HG02623 (cell line): ENCODE data around the gene MC5R.

Experiments
- ATAC-seq: cut with Tn5 transposase; IDR thresholded peaks from one replicate; pipeline ENCODE4 v1.9.1; 2021; ENCODE audit warnings: moderate library complexity; ENCODE audit not compliant: unreplicated experiment

Gene MC5R

DNA sequence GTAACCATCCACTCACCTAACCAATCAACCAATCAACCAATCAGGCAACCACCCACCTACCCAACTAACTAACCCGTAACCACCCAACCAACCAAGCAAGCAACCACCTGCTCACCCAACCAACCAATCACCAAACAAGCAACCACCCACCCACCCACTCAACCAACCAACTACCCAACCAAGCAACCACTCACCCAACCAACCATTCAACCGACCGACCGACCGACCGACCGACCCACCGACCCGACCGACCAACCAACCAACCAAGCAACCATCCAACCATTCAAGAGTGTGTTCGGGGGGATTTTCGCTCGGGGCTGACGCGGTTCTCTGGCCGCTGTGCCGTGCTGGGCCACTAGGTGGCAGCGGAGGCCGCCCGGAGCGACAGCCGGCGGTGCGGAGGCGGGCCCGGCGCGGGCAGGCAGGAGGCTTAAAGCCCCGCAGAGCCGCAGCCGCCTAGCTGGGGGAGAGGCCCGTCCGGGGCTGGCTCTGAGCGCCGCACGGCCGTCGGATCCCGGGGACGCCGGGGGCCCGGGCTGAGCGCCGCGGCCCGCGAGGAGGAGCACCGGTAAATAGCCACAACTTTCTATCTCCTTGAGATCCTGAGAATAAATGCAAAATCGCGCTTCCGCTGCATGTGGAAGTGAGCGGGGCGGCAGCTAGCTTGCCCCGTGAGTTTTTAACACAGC is at the start of gene MC5R:
TSS of gene MC5R (plus strand) at position 443 of the 689 bp plus-strand sequence. CDS start 1,617 bp downstream, outside the sequence.
- ATAC-seq = peak; percentile 93

GRCh38 chr18:13775058-13775457 is 48.9 kb upstream of the MC5R start:
- ATAC-seq = no peak

- no peak for ATAC-seq
Measured at GRCh38 chr18:13791181-13791580, 32.8 kb upstream of the MC5R start.

DNA sequence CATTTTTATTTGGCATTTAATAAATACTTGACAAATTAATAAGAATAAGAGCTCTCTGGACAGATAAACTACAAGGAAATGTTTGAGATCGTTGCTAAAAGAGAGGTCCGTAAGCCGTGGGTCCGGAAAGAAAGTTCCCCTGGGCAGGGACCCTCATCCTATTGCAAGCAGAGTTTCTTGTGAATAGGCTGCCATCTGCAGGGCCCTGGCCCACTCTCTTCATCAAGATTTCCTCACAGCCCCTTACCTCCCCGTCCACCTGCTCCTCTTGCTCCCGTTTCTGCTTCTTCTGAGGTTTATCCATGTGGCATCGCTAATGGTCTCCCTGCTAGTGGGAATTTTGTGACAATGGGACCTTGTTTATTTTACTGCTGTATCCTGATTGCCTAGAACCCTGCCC is 30.1 kb upstream of the MC5R start:
- no peak for ATAC-seq

DNA sequence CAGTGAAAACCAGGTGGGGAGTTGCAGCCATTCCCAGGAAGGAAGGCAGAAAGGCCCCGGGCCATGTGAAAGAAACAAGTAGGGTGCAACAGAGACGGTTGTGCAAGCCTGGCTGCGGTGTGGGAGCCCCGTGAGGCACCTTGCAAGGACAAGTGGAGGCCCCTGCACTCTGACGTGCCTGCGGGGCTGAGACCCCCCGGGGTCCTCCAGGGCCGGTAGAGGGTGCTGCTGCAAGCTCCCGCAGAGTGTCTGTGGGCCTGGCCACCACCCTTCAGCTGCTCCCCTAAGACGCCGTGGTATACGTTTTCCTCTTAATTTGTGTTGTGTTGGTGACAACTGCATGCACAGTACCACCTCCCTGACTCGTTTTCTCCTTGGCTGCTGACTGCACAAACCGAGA is 27.4 kb upstream of the MC5R start:
- no peak for ATAC-seq

GRCh38 chr18:13797157-13797611 is 26.8 kb upstream of the MC5R start:
- ATAC-seq = no peak

- no peak for ATAC-seq
Measured at GRCh38 chr18:13799396-13799795, 24.6 kb upstream of the MC5R start.

- peak; percentile 49 for ATAC-seq
Measured at GRCh38 chr18:13800505-13801259, 23.3 kb upstream of the MC5R start.

DNA sequence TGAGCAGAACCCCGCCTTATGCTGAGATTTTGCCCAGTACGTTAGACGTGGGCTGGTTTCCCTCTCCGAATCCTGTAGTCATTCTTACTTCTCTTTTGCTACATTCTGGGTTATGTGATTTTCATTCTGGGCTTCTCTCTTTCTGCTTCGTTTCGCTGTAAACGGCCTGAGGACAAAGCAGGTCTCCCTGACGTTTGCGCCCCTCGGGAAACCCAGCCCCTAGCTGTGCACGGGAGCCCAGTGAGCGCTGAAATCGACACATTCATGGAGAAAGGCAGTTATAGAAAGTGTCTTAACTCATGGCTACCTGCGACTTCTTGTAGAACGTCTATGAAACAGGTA is 22.7 kb upstream of the MC5R start:
- no peak for ATAC-seq

DNA sequence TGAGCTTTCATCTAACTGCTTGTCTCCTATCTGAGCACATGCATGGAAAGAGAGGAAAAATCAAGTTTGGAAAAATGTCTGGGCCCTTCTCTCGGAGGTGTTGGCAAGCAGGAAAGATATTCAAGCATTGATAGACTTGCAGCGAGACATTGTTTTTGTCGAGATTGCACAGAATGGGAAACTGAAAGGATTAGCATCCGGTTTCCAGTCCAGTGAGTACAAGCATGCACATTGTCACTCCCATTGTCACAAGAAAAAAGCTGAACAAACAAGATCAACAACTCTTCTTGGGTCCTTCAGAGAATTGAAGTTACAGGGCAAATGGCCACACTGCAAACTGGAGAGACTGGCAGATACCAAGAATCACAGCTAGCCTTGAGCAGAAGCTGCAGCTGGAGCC is 19.6 kb upstream of the MC5R start:
- no peak for ATAC-seq

- ATAC-seq = no peak
Measured at GRCh38 chr18:13808294-13809042, 15.5 kb upstream of the MC5R start.

GRCh38 chr18:13809043-13809430 is 14.9 kb upstream of the MC5R start:
- ATAC-seq = no peak

DNA sequence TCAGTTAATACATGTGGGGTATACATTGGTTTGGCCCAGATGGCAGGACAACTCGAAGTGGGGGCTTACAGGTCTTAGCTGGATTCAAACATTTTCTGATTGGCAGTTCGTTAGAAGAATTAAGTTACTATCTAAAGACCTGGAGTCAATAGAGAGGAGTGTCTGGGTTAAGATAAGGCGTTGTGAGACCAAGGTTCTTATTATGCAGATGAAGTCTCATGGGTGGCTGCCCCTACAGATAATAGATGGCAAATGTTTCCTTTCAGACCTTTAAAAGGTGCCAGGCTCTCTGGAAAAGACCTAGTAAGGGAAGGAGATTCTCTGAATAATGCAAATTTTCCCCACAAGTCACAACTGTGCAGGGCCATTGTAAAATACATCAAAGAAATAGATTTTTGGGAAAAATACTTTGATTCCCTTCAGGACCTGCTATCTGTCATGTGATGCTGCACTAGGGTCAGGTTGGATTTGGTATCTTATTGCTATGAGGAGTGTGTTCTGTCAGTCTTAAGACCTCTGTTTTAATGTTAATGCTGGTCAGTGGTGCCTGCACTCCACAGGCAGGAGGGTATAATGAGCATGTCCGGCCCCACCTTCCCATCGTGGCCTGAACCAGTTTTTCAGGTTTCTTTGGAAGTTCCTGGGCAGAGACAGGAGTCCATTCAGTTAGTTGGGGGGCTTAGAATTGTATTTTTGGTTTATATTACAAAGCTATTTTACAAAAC is 14.3 kb upstream of the MC5R start:
- ATAC-seq = no peak

DNA sequence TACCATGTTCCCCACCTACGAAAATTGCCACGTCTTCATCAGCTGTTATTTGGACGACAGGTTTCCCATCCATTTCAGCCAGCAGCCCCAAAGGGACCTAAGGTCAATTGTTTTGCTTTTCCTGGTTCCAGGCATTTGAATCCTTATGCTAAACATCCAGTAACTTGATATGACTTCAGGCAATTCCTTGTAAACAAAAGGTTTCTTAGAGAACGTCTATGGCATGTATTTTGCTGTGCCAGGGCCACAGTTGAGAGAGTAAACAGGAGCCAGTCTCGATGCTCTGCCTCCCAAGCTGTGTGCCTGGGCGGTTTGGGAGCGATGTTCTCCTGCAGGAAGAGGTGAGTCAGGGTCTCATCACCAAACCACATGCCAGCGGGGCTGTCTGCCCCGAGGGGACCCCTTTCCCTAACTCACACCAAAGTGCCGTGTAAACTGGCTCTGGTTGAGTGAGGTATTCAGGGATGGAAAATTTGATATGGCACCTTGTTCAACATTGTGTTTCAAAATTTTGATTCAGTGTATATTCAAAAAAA is 12.9 kb upstream of the MC5R start:
- no peak for ATAC-seq

DNA sequence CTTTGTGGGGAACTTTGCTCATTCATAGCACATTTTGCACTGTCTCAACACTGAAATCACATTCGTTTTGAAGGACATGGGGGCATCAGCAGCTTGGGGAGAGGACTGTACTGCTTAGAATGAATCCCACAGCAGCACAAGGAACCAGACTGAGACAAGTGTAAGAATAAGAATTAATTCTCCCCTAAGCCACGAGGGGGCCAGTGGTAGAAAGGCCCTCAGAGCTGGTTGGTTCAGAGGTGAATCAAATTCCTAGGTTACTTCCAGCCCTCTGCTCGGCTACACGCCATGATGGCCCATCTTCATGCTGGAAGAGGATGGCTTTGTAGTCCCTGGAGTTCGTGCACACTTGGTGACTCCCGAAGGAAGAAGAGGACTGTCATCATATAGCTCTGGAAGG is 12.0 kb upstream of the MC5R start:
- ATAC-seq = no peak

- ATAC-seq = peak; percentile 80
Measured at GRCh38 chr18:13813271-13813849, 10.6 kb upstream of the MC5R start.

- no peak for ATAC-seq
Measured at GRCh38 chr18:13826209-13826608, 2.3 kb downstream of the MC5R start.

GRCh38 chr18:13831864-13832508 is 8.0 kb downstream of the MC5R start:
- ATAC-seq = no peak

- ATAC-seq = no peak
Measured at GRCh38 chr18:13834496-13835015, 10.6 kb downstream of the MC5R start.

DNA sequence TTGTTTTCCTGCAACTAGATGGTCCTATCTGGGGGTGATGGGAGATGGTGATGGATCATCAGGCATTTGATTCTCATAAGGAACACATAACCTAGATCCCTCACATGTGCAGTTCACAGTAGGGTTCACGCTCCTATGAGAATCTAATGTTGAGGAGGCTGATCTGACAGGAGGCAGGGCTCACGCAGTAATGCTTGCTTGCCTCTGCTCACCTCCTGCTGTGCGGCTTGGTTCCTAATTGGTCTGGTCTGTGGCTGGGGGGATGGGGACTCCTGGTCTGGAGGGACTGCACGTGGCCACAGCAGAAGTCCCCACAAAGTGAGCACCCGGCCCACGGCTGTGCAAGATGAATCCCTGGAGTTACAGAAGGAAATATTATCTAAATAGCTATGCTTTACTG is 11.3 kb downstream of the MC5R start:
- no peak for ATAC-seq
